Brain microvascular endothelial cell (primary cell): Measurements from ENCODE around the gene MIEF1.

Experiments used
- DNase-seq: peaks from one replicate; pipeline ENCODE4 v3.0.0-alpha.2; 2020
- H3K27ac ChIP-seq: fragments of 250-450 bp; sonication (Bioruptor Pico); 2 replicates; pipeline ENCODE4 v1.5.1; 2020; ENCODE audit warnings: mild to moderate bottlenecking, moderate library complexity
- H3K27me3 ChIP-seq: fragments of 250-450 bp; sonication (Bioruptor Pico); replicated peaks from 2 replicates; pipeline ENCODE4 v1.5.1; 2020; ENCODE audit warnings: mild to moderate bottlenecking
- H3K36me3 ChIP-seq: fragments of 250-450 bp; sonication (Bioruptor Pico); replicated peaks from 2 replicates; pipeline ENCODE4 v1.5.1; 2020; ENCODE audit warnings: mild to moderate bottlenecking
- H3K4me3 ChIP-seq: 2 replicates; pipeline ENCODE4 v1.5.1; 2011; ENCODE audit warnings: low read depth, mild to moderate bottlenecking, control low read depth, low read length, moderate library complexity
- CTCF ChIP-seq: IDR thresholded peaks from 2 replicates; pipeline ENCODE4 v1.5.1; 2011; ENCODE audit warnings: low read depth, mild to moderate bottlenecking, moderate library complexity, low read length, control low read depth, inconsistent platforms; ENCODE audit errors: missing control alignments
- in situ Hi-C: cut with HindIII; loops from 2 replicates; pipeline ENCODE4 v1.10.0; 2017; ENCODE audit warnings: low sequenced_read_pairs, low pct_ligation_motif_present

MIEF1 gene

DNA sequence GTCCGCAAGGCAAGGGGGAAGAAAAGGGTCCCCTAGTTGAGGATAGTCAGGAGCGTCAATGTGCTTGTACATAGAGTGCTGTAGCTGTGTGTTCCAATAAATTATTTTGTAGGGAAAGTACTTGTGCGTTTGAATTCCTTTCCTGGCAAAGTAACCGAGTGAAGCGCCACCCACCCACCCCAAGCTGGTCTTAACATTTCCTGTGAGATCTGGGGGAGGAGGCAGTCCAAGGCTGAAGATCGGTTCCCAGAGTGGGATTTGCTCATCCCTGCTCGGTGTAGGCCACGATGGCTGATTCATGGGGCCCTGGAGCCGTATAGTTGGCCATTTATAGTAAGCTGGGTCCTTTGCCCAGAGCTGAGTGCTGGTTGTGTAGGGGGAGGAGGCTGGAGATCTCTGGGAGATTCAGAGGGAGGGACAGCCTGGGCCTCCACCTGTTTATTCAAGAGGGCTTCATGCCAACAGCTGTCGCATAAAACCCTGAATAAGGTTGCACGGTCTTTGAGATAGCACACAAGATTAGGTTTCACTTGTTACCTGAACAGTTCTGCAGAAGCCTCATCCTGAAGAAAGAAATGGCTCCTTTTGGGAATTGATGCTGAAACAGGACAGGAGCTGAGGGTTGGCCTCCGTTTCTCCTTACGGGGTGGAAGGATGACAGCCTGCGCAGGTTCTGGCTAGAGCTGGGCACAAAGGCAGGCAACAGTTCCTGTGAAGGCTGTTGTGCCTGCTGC, 20.6 kb downstream of the MIEF1 start:
- peaks cover 40% of the 10 kb centered on the region for H3K36me3 ChIP-seq
- no peaks in the 10 kb centered on the region for H3K27me3 ChIP-seq
- H3K27ac ChIP-seq: peak overlapping the region; percentile 11
- H3K4me3 ChIP-seq: peak overlapping the region; percentile 96
- DNase-seq: no peak
- no peak for TF ChIP-seq CTCF
- in situ Hi-C loops: loop anchor here (25.0 kb wide), 1 partner anchor 110 kb away; no protein-coding TSS in a partner anchor

- in situ Hi-C loops: loop anchor here (25.0 kb wide), 1 partner anchor 112 kb away; no protein-coding TSS in a partner anchor
- H3K36me3 ChIP-seq: peaks cover 46% of the 10 kb centered on the region
- TF ChIP-seq CTCF: no peak
- no peaks in the 10 kb centered on the region for H3K27me3 ChIP-seq
- H3K27ac ChIP-seq: no peak overlapping the region
- DNase-seq: no peak
- peak overlapping the region; percentile 15 for H3K4me3 ChIP-seq
Measured at GRCh38 chr22:39524089-39524752, 22.1 kb downstream of the MIEF1 start.

DNA sequence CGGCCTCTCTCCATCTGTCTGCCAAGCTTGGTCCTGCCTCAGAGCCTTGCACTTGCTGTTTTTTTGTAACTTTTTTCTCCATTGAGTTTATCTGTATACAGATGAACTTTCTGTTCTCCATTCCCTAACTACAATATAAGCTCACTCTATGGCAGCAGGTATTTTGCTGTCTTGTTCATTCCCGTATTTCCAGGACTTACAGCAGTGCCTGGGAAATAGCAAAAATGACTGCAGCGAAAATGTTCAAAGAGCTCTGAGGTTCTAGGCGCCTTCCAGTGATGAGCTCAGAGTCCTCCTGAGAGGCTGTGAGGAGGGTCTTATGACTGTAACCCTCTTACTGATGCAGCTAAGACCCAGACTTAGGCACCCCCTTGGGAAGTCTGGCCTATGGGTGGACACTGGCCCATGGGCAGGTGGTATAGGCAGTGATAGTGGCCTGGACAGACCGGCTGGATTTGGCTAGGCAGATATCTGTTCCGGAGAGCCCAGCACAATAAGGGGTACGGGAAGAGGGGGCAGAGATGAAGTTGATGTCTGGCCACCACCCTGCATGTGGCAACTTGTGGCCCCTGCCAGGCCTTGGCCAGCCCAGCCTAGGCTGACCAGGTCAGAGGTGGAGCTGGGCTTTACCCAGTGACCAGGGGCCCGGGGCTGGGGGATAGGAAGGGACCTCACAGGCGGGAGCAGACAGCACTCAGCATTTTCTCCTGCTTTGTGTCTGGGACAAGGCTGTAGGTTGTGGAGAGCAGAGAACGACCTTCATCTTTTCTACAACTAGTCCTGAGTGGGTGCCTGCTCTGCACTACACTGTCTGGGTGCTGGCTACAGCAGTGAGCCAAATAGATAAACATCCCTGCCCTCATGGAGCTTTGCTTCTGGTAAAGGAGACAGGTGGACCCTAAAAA, 22.9 kb downstream of the MIEF1 start:
- Histone ChIP-seq H3K27me3 (no peaks in the 10 kb centered on the region), H3K4me3 (no peak overlapping the region), H3K36me3 (peaks cover 51% of the 10 kb centered on the region), H3K27ac (no peak overlapping the region)
- in situ Hi-C loops: loop anchor here (25.0 kb wide), 1 partner anchor 113 kb away; no protein-coding TSS in a partner anchor
- no peak for DNase-seq
- TF ChIP-seq CTCF: no peak

DNA sequence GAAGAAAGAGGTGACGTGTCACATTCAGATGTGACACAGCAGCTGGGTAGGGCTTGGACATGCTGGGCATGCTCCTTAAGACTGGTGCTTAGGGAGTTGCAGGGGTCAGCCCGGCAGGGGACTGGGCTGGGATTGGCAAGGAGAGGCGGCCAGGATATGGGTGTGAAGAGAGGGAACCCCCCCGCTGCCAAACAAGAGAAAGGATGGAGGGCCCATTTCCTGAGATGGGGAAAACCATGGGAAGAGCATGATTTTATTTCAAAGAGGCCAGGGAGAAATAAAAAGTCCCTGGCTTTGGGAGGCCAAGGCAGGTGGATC, 23.5 kb downstream of the MIEF1 start:
- H3K27ac ChIP-seq: no peak overlapping the region
- H3K4me3 ChIP-seq: no peak overlapping the region
- H3K36me3 ChIP-seq: peaks cover 53% of the 10 kb centered on the region
- no peak for DNase-seq
- no peaks in the 10 kb centered on the region for H3K27me3 ChIP-seq
- in situ Hi-C loops: no loop called here
- TF ChIP-seq CTCF: no peak

- DNase-seq: no peak
Measured at GRCh38 chr22:39526736-39527171, 24.7 kb downstream of the MIEF1 start.

More at GRCh38 chr22:39526736-39527171, 24.7 kb downstream of the MIEF1 start:
- H3K27ac ChIP-seq: no peak overlapping the region
- no peaks in the 10 kb centered on the region for H3K27me3 ChIP-seq
- peaks cover 42% of the 10 kb centered on the region for H3K36me3 ChIP-seq
- H3K4me3 ChIP-seq: no peak overlapping the region
- TF ChIP-seq CTCF: no peak
- in situ Hi-C loops: no loop called here
